ENCODE measurements around the gene PIGZ. TPM values are rescaled to one million over a fixed set of nuclear protein-coding genes. Genes with fewer than 3 reads are reported as not detected.

PIGZ gene
- total RNA-seq, 1 experiment from 2014 or later, result 0.15 TPM

DNA sequence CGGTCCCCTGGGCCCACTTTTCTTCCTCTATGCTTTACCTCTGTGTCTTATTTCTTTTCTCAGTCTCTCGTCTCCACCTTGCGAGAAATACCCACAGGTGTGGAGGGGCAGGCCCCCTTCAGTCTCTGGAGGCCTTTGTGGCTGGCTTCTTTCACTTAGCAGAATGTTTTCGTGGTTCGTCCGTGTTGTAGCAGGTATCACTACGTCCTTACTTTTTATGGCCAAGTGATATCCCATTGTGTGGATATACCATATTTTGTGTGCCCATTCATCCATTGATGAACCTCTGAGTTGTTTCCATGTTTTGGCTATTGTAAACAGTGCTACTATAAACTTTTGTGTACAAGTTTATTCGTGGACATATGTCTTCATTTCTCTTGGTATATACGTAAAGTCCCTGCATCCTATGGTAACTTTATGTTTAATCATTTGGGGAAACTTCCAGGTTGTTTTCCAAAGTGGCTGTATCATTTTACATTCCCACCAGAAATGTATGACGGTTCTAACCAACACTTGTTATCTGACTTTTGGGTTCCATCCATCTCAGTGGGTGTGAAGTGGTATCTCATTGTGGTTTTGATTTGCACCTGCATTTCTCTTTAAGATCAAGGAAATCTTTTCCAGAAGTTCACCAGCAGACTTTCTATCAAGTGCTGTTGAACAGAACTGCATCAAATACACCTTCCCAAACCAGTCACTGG, 5.6 kb downstream of the PIGZ start:
- no peak overlapping the region for H2AK5ac ChIP-seq (ENCODE audit: insufficient read length, low read length)

More for the DNA sequence above, 5.6 kb downstream of the PIGZ start:
- Histone ChIP-seq H3K9me3 (ENCODE audit: control insufficient read depth, low read depth, low read length) (no peaks in the 10 kb centered on the region), H3K4me1 (ENCODE audit: insufficient read depth, low read length) (no peaks in the 10 kb centered on the region), H3K79me2 (ENCODE audit: insufficient read depth, low read length) (no peaks in the 10 kb centered on the region), H3K9ac (ENCODE audit: extremely low read depth, insufficient read length, low read length) (no peak overlapping the region), H4K91ac (ENCODE audit: insufficient read length, low read depth, low read length) (no peak overlapping the region), H3K23me2 (ENCODE audit: insufficient read length, low read depth, low read length, poor library complexity, severe bottlenecking) (no peaks in the 10 kb centered on the region), H2BK20ac (ENCODE audit: low read depth, low read length, poor library complexity, severe bottlenecking) (no peak overlapping the region), H3K18ac (ENCODE audit: insufficient read length, low read depth, low read length) (no peak overlapping the region), H3K79me1 (ENCODE audit: insufficient read depth, low read depth, low read length, poor library complexity, severe bottlenecking) (no peaks in the 10 kb centered on the region), H4K20me1 (ENCODE audit: control insufficient read depth, insufficient read depth, insufficient read length) (no peaks in the 10 kb centered on the region), H3K4me2 (ENCODE audit: insufficient read depth, insufficient read length, low read length) (no peak overlapping the region), H4K8ac (replicated peaks; ENCODE audit: insufficient read length, low read depth, low read length) (no peak overlapping the region), H3K27me3 (ENCODE audit: insufficient read depth, low read length) (peaks cover 21% of the 10 kb centered on the region), H3K14ac (ENCODE audit: insufficient read depth, low read length) (no peak overlapping the region), H4K5ac (ENCODE audit: insufficient read length, low read depth, low read length) (no peak overlapping the region), H2BK120ac (ENCODE audit: low read depth, low read length, poor library complexity, severe bottlenecking) (no peak overlapping the region), H3T11ph (ENCODE audit: low read length) (no peak overlapping the region), H2BK5ac (ENCODE audit: insufficient read length, low read length) (no peak overlapping the region), H3K56ac (ENCODE audit: insufficient read length, low read depth, low read length) (no peak overlapping the region), H3K23ac (ENCODE audit: insufficient read length, low read depth, low read length) (no peak overlapping the region), H2BK15ac (ENCODE audit: low read depth, low read length) (no peak overlapping the region), H3K4ac (ENCODE audit: low read depth, low read length) (no peak overlapping the region), H2AFZ (ENCODE audit: low read length) (no peak overlapping the region), H3K27ac (ENCODE audit: insufficient read length, low read depth, low read length) (no peak overlapping the region), H2BK12ac (ENCODE audit: insufficient read length, low read depth, low read length) (no peak overlapping the region)
- H3K4me3 Mint-ChIP-seq, result no peak overlapping the region
- H3K36me3 Mint-ChIP-seq (ENCODE audit: insufficient read depth in 1 of 3, low read depth in 3 of 3), result no peaks in the 10 kb centered on the region
- no CpG with 5 or more reads among the region's 10 CpGs for WGBS (ENCODE audit: extremely low coverage, insufficient read length, low lambda C conversion rate)
- no peaks in the 10 kb centered on the region; a peak in 1 of 5 replicates for H3K9me3 Mint-ChIP-seq
- TF ChIP-seq, protein P1, sequence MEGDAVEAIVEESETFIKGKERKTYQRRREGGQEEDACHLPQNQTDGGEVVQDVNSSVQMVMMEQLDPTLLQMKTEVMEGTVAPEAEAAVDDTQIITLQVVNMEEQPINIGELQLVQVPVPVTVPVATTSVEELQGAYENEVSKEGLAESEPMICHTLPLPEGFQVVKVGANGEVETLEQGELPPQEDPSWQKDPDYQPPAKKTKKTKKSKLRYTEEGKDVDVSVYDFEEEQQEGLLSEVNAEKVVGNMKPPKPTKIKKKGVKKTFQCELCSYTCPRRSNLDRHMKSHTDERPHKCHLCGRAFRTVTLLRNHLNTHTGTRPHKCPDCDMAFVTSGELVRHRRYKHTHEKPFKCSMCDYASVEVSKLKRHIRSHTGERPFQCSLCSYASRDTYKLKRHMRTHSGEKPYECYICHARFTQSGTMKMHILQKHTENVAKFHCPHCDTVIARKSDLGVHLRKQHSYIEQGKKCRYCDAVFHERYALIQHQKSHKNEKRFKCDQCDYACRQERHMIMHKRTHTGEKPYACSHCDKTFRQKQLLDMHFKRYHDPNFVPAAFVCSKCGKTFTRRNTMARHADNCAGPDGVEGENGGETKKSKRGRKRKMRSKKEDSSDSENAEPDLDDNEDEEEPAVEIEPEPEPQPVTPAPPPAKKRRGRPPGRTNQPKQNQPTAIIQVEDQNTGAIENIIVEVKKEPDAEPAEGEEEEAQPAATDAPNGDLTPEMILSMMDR (conservative IDR thresholded peaks at IDR 0.05), result no peak
- no peak overlapping the region for H3K27ac Mint-ChIP-seq
- peaks cover 73% of the 10 kb centered on the region for H3K27me3 Mint-ChIP-seq (ENCODE audit: low read depth)
- H3K4me1 Mint-ChIP-seq, result peaks cover 3 to 10% of the 10 kb centered on the region in 2 experiments; a peak in 3 of 4 replicates
- DNase-seq, result no peak
